ENCODE measurements around the gene CLGN. TPM values are rescaled to one million over a fixed set of nuclear protein-coding genes. Genes with fewer than 3 reads are reported as not detected.

Gene CLGN
- total and polyA plus RNA-seq, 9 donors: 0.12 to 6.4 (median 0.82) TPM

DNA sequence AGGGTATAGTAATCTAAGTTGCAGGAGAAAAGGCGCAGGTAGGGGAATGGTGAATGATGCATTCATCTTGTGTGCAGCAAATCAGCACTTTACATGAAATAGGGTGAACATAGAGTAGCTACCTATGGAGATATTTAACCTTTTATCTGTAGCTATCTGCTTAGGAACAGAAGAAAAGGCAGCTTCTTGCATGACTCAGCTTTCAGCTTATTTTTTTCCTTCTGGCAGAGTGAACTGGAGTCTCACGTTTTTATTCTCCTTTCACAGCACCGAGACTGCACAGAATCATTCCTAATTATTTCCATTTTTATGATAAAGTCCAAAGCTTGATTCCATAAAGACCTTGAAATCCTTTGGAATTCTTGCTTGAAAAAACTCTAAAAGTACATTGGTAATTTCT is 58.8 kb downstream of the CLGN start:
- H3K36me3 ChIP-seq: no peaks in the 10 kb centered on the region
- 56 to 65% (median 64%) methylated on average over 3 of the region's 3 CpGs for WGBS, 3 donors
- TF ChIP-seq EP300 (IDR thresholded peaks at IDR 0.05) (no peak), POLR2A (IDR thresholded peaks at IDR 0.05) (no peak)
- TF ChIP-seq, protein P1, sequence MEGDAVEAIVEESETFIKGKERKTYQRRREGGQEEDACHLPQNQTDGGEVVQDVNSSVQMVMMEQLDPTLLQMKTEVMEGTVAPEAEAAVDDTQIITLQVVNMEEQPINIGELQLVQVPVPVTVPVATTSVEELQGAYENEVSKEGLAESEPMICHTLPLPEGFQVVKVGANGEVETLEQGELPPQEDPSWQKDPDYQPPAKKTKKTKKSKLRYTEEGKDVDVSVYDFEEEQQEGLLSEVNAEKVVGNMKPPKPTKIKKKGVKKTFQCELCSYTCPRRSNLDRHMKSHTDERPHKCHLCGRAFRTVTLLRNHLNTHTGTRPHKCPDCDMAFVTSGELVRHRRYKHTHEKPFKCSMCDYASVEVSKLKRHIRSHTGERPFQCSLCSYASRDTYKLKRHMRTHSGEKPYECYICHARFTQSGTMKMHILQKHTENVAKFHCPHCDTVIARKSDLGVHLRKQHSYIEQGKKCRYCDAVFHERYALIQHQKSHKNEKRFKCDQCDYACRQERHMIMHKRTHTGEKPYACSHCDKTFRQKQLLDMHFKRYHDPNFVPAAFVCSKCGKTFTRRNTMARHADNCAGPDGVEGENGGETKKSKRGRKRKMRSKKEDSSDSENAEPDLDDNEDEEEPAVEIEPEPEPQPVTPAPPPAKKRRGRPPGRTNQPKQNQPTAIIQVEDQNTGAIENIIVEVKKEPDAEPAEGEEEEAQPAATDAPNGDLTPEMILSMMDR (IDR thresholded peaks at IDR 0.05): no peak
- intact Hi-C loops (cut with DNase I): loop anchor here in 2 of 4 donors (10.0 kb wide), 4 partner anchors 236 to 766 kb away; partner anchors contain the start of gene RNF150 (in 1 of the 2)
- H3K4me3 ChIP-seq: no peak overlapping the region
- no peaks in the 10 kb centered on the region for H3K4me1 ChIP-seq (ENCODE audit: insufficient read depth)
- H3K9me3 ChIP-seq: no peaks in the 10 kb centered on the region
- DNase-seq: no peak
- no peaks in the 10 kb centered on the region for H3K27me3 ChIP-seq
- H3K27ac ChIP-seq: no peak overlapping the region

DNA sequence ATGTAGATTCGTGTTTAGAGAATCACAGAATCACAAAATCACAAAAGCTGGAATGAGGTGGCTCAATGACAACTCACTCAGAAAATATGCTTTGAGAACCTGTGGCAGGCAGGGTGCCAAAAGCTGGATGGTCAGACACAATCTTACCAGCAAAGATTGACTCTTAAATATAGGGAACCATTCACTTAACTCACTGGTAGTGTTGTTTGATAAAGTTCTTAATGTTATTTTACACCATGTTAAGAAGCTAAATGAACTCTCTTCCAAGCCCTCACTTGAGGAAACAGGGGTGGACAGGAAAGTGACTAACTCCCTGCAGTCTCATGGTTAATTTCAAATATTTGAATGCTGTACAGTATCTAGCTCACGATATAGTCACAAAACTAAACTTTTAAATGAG is 59.7 kb downstream of the CLGN start:
- Histone ChIP-seq H3K4me1 (ENCODE audit: insufficient read depth) (no peaks in the 10 kb centered on the region), H3K9me3 (no peaks in the 10 kb centered on the region), H3K27ac (no peak overlapping the region), H3K36me3 (no peaks in the 10 kb centered on the region), H3K27me3 (no peaks in the 10 kb centered on the region), H3K4me3 (no peak overlapping the region)
- no peak for TF ChIP-seq EP300 (IDR thresholded peaks at IDR 0.05)
- no peak for TF ChIP-seq POLR2A (IDR thresholded peaks at IDR 0.05)
- TF ChIP-seq, protein P1 (IDR thresholded peaks at IDR 0.05): no peak
- intact Hi-C loops (cut with DNase I): loop anchor here in 2 of 4 donors (10.0 kb wide), 4 partner anchors 237 to 767 kb away; partner anchors contain the start of gene RNF150 (in 1 of the 2)
- 52 to 63% (median 54%) methylated on average over 2 of the region's 2 CpGs for WGBS, 3 donors
- no peak for DNase-seq

DNA sequence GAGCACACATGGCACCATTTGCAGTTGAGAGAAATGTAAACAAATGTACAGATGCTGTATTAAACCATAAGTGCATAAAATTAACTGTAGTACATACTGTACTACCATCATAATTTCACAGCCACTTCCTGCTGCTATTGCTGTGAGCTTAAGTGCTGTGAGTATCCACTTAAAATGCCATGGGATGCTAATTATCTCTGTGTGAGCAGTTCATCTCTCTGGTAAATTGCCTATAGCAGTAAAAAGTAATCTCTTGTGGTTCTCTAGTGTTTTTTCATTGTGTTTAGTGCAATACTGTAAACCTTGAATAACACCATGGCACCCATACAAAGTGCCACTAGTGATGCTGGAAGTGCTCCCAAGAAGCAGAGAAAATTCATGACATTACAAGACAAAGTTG is 63.9 kb downstream of the CLGN start:
- DNase-seq: no peak
- Histone ChIP-seq H3K9me3 (no peaks in the 10 kb centered on the region), H3K27ac (no peak overlapping the region), H3K4me3 (no peak overlapping the region), H3K4me1 (ENCODE audit: insufficient read depth) (no peaks in the 10 kb centered on the region), H3K36me3 (no peaks in the 10 kb centered on the region), H3K27me3 (no peaks in the 10 kb centered on the region)
- no peak for TF ChIP-seq POLR2A (IDR thresholded peaks at IDR 0.05)
- TF ChIP-seq, protein P1 (IDR thresholded peaks at IDR 0.05): no peak
- TF ChIP-seq EP300 (IDR thresholded peaks at IDR 0.05): no peak
- intact Hi-C loops (cut with DNase I): loop anchor here in 3 of 4 donors (5.0 to 10.0 kb wide), 5 partner anchors 241 to 771 kb away; partner anchors contain the start of gene RNF150 (in 1 of the 3)

DNA sequence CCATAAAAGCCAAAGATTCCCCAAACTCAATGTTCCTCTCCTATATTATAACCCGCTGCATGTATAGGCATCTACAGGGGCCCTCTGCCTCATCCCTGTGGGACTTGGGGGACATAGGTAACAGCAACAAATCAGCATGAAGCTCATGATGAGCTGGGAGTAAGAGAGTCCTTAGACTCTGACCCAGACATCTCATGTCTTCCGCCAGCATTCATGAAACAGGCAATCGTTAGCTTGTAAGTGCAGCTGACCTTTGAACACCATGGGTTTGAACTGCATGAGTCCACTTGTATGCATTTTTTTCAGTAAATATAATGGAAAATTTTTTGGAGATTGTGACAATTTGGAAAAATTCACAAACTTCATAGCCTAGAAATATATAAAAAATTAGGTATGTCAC is 64.4 kb downstream of the CLGN start:
- Histone ChIP-seq H3K4me3 (no peak overlapping the region), H3K27ac (no peak overlapping the region), H3K4me1 (ENCODE audit: insufficient read depth) (no peaks in the 10 kb centered on the region), H3K9me3 (no peaks in the 10 kb centered on the region), H3K27me3 (no peaks in the 10 kb centered on the region), H3K36me3 (no peaks in the 10 kb centered on the region)
- no peak for DNase-seq
- WGBS, 3 donors: 87 to 90% (median 88%) methylated on average over 3 of the region's 3 CpGs
- TF ChIP-seq EP300 (IDR thresholded peaks at IDR 0.05): no peak
- intact Hi-C loops (cut with DNase I): loop anchor here in 3 of 4 donors (5.0 to 10.0 kb wide), 5 partner anchors 242 to 772 kb away; partner anchors contain the start of gene RNF150 (in 1 of the 3)

DNA sequence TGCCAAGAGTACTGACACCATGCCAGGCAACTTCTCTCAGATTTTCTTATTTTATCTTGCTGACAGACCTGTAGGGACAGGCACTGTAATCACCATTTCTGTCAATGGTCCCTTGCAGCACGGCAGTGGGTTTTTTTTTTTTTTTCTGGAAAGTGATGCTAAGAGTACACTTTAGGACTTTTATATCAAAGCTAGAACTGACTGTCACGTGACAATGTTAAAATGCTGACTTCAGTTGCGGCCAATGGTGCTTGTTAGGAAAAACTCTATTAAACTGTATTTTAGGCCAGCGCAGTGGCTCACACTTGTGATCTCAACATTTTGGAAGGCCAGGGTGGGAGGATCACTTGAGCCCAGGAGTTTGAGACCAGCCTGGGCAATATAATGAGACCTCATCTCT is 66.3 kb downstream of the CLGN start:
- Histone ChIP-seq H3K9me3 (no peaks in the 10 kb centered on the region), H3K27ac (no peak overlapping the region), H3K4me1 (ENCODE audit: insufficient read depth) (no peaks in the 10 kb centered on the region), H3K36me3 (no peaks in the 10 kb centered on the region), H3K4me3 (no peak overlapping the region), H3K27me3 (no peaks in the 10 kb centered on the region)
- TF ChIP-seq POLR2A (IDR thresholded peaks at IDR 0.05): no peak
- no peak for DNase-seq
- intact Hi-C loops (cut with DNase I): loop anchor here in 3 of 4 donors (5.0 to 10.0 kb wide), 5 partner anchors 244 to 774 kb away; partner anchors contain the start of gene RNF150 (in 1 of the 3)
- 86 to 89% (median 86%) methylated on average over 4 of the region's 4 CpGs for WGBS, 3 donors
